GM13976 (cell line): ENCODE measurements around the gene UGGT2.

Source experiments
- DNase-seq: peaks from one replicate; pipeline ENCODE4 v3.0.0; 2012; ENCODE audit warnings: low spot score
- in situ Hi-C: fragments of 300-500 bp; cut with MboI; formaldehyde crosslinking; loops from one replicate; pipeline ENCODE4 v1.12.0; 2022; ENCODE audit warnings: low sequenced_read_pairs, mixed read lengths, inconsistent platforms; ENCODE audit not compliant: unreplicated experiment
- TF ChIP-seq, protein P1 (sequence below): IDR thresholded peaks from 2 replicates; pipeline ENCODE4 v1.5.1; 2012; ENCODE audit warnings: borderline replicate concordance, mild to moderate bottlenecking; ENCODE audit not compliant: insufficient read depth; ENCODE audit errors: extremely low read depth, missing control alignments, control extremely low read depth

The UGGT2 gene

DNA sequence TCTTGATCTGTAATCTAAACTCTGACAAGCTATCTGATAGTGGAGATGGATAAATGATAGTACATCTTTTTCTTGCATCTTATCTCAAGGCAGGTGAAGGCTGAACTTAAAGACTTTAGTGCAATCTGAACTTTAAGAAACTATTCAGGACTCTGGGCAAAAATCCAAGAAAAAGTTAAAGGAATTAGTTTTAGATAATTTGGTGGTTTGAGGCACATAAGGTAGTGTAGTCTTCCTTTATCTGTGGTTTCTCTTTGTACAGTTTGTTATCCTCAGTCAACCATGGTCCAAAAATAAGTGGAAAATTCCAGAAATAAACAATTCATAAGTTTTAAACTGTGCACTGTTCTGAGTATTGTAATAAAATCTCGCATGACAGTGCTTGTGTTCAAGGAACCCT is 172.9 kb downstream of the UGGT2 start:
- in situ Hi-C loops, result no loop called here
- no peak for DNase-seq
- TF ChIP-seq, protein P1, sequence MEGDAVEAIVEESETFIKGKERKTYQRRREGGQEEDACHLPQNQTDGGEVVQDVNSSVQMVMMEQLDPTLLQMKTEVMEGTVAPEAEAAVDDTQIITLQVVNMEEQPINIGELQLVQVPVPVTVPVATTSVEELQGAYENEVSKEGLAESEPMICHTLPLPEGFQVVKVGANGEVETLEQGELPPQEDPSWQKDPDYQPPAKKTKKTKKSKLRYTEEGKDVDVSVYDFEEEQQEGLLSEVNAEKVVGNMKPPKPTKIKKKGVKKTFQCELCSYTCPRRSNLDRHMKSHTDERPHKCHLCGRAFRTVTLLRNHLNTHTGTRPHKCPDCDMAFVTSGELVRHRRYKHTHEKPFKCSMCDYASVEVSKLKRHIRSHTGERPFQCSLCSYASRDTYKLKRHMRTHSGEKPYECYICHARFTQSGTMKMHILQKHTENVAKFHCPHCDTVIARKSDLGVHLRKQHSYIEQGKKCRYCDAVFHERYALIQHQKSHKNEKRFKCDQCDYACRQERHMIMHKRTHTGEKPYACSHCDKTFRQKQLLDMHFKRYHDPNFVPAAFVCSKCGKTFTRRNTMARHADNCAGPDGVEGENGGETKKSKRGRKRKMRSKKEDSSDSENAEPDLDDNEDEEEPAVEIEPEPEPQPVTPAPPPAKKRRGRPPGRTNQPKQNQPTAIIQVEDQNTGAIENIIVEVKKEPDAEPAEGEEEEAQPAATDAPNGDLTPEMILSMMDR, result no peak

DNA sequence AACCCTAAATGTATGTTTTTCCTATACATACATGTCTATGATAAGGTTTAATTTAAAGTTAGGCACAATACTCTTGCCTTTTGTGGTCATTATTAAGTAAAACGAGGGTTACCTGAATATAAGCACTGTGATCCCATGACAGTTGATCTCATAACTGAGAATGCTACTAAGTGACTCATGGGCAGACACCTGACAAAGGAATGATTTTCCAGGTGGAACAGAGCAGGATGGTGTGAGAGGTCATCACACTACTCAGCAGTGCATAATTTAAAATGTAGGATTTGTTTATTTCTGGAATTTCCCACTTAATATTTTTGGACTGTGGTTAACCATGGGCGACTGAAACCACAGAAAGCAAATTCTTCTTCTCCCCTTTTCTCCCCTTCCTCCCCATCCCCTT is 178.9 kb downstream of the UGGT2 start:
- TF ChIP-seq, protein P1, result no peak
- in situ Hi-C loops, result no loop called here
- no peak for DNase-seq

DNA sequence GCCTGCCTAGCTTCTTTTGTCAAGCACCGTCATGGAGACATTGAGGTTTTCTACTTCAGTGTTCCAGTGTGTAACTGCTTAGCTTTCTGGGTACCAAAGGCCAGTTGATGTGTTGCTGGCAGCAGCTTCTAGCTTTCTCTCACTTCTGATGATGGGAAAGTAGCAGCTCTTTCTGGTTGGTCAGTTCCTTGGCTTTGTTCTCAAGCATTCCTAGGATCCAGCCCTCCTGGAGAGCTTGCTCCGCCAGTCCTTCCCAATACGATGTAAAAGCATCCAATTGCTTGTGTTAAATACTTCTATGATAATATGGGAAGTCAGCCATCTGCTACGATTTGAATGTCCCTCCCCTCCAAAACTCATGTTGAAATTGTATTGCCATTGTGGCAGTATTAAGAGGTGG is 182.8 kb downstream of the UGGT2 start:
- in situ Hi-C loops, result no loop called here
- TF ChIP-seq, protein P1, result no peak
- no peak for DNase-seq

DNA sequence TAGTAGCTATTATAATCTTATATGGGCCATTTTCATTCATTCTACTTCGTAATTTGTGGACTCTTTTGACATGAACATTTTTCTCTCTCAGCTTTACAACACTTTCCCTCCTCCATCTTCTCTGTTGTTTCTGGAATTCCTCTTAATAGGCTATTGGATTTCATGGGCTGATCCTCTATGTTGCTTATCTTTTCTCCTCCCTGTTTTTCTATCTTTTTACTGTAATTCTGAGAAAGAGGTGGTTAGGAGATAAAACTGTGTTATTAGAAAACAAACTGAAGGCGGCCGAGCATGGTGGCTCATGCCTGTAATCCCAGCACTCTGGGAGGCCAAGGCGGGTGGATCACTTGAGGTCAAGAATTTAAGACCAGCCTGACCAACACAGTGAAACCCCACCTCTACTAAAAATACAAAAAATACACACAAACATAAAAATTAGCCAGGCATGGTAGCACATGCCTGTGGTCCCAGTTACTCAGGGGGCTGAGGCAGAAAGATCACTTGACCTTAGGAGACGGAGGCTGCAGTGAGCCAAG is 188.1 kb downstream of the UGGT2 start:
- TF ChIP-seq, protein P1, result no peak
- DNase-seq, result no peak
- in situ Hi-C loops, result no loop called here

DNA sequence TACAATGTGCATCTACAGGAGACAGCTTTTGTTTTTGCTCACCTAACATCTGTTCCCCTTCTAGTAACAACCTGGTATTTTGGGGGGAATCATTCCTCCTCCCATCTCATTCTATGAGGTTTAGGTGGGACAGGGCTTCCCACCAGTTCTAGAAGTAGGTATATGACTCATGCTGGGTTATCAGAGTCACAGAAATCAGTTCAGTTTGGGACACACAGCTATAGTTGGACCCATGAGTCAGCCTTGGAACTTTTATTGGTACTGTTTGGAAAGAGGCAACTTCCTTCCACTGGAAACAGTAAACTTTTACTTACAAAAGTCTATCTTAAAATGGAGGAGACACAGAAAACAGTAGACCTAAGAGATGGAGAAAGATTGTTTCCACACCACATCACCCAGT is 190.8 kb downstream of the UGGT2 start:
- DNase-seq, result no peak
- TF ChIP-seq, protein P1, result no peak
- in situ Hi-C loops, result no loop called here

DNA sequence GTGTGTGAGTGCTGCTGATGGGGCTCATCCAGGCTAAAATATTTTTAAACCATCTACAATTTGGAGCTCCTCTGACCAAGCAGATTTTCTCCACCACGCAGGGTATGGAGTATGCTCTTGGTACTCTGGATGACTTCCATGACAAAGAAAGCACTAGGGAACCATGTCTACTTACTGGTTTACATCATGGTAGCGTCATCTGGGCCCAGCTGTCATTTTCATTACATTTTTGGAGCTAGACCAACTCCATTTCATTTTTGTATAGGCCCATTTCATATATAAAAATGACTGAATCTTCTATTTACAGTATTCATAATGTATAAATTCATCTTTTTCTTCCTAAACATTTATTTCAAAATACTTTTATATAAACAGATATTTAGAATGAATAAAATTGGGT is 191.9 kb downstream of the UGGT2 start:
- in situ Hi-C loops, result no loop called here
- TF ChIP-seq, protein P1, result no peak
- no peak for DNase-seq
